CD14-positive monocyte (primary cell): ENCODE data around the gene MS4A14. TPM values are rescaled to one million over a fixed set of nuclear protein-coding genes. Genes with fewer than 3 reads are reported as not detected.
A peak's percentile ranks its signal among the peaks of the same experiment; 100 is the strongest.

ENCODE experiments used
- DNase-seq, 3 donors: peaks; one replicate each; pipeline ENCODE4 v3.0.0-alpha.2; 2011 to 2022
- H2AFZ ChIP-seq: 2 replicates; pipeline ENCODE4 v1.6.0; 2012; ENCODE audit warnings: mild to moderate bottlenecking, low read depth, low read length, inconsistent platforms; ENCODE audit not compliant: insufficient read depth, poor library complexity, severe bottlenecking
- H3K27ac ChIP-seq, 2 donors: 1 replicate in 1 of 2; 2 replicates in 1 of 2; pipeline ENCODE4 v1.5.1; 2012 to 2013; ENCODE audit warnings: low read length in 2 of 2, control low read depth in 1 of 2, inconsistent platforms in 1 of 2, low read depth in 1 of 2, mild to moderate bottlenecking in 1 of 2
- H3K27me3 ChIP-seq, 2 donors: one replicate each; pipeline versions ENCODE4 v1.6.0 to v1.6.1; 2011 to 2013; ENCODE audit warnings: low read length in 2 of 2; ENCODE audit not compliant: control insufficient read depth in 2 of 2, insufficient read depth in 2 of 2
- H3K36me3 ChIP-seq, 2 donors: replicated peaks in 1 of 2; 1 replicate in 1 of 2; 2 replicates in 1 of 2; pipeline versions ENCODE4 v1.5.1 to v1.6.1; 2012 to 2013; ENCODE audit warnings: low read length in 2 of 2, control low read depth in 1 of 2, inconsistent platforms in 1 of 2, mild to moderate bottlenecking in 1 of 2; ENCODE audit not compliant: insufficient read depth in 2 of 2, control insufficient read depth in 1 of 2
- H3K4me1 ChIP-seq, 2 donors: 1 replicate in 1 of 2; 2 replicates in 1 of 2; pipeline versions ENCODE4 v1.5.1 to v1.6.1; 2012 to 2013; ENCODE audit warnings: low read length in 2 of 2, control low read depth in 1 of 2, inconsistent platforms in 1 of 2, mild to moderate bottlenecking in 1 of 2, moderate library complexity in 1 of 2; ENCODE audit not compliant: insufficient read depth in 2 of 2, control insufficient read depth in 1 of 2
- H3K4me2 ChIP-seq: replicated peaks from 2 replicates; pipeline ENCODE3; 2012; ENCODE audit warnings: low read length, moderate library complexity, mild to moderate bottlenecking; ENCODE audit not compliant: poor library complexity, severe bottlenecking; ENCODE audit errors: extremely low read depth
- H3K4me3 ChIP-seq, 3 experiments: fragments of 200-600 bp in 1 of 3; sonication (generic) in 1 of 3; replicated peaks in 1 of 3; 1 replicate in 2 of 3; 2 replicates in 1 of 3; pipeline ENCODE4 v1.5.1; 2011 to 2013; ENCODE audit warnings: low read length in 3 of 3, mild to moderate bottlenecking in 3 of 3, control low read depth in 2 of 3, low read depth in 2 of 3, inconsistent platforms in 1 of 3, moderate library complexity in 1 of 3
- H3K79me2 ChIP-seq: 2 replicates; pipeline ENCODE4 v1.6.0; 2012; ENCODE audit warnings: mild to moderate bottlenecking, control low read depth, inconsistent platforms, low read length, moderate library complexity; ENCODE audit not compliant: insufficient read depth
- H3K9ac ChIP-seq: 2 replicates; pipeline ENCODE4 v1.6.0; 2017; ENCODE audit warnings: low read length, mild to moderate bottlenecking; ENCODE audit not compliant: insufficient read depth, poor library complexity, severe bottlenecking
- H3K9me3 ChIP-seq, 2 donors: replicated peaks in 1 of 2; 1 replicate in 1 of 2; 2 replicates in 1 of 2; pipeline versions ENCODE4 v1.5.1 to v1.6.1; 2012 to 2013; ENCODE audit warnings: low read length in 2 of 2, control low read depth in 1 of 2; ENCODE audit not compliant: control insufficient read depth in 1 of 2, insufficient read depth in 1 of 2
- H4K20me1 ChIP-seq: 2 replicates; pipeline ENCODE4 v1.6.0; 2012; ENCODE audit warnings: mild to moderate bottlenecking, low read length, control low read depth, moderate library complexity; ENCODE audit not compliant: insufficient read depth
- H3K27ac Mint-ChIP-seq, 7 donors: one replicate each; pipeline ENCODE4 v1.8.0; 2020; ENCODE audit warnings: mild to moderate bottlenecking in 7 of 7, mixed read lengths in 7 of 7, moderate library complexity in 6 of 7, inconsistent platforms in 2 of 7
- H3K27me3 Mint-ChIP-seq, 3 donors: one replicate each; pipeline ENCODE4 v1.8.0; 2021 to 2022; ENCODE audit warnings: low read depth in 3 of 3, mild to moderate bottlenecking in 3 of 3, mixed read lengths in 3 of 3, moderate library complexity in 3 of 3, inconsistent platforms in 1 of 3
- H3K36me3 Mint-ChIP-seq, 2 donors: one replicate each; pipeline ENCODE4 v1.8.0; 2020; ENCODE audit warnings: mixed read lengths in 2 of 2, inconsistent platforms in 1 of 2, mild to moderate bottlenecking in 1 of 2
- H3K4me1 Mint-ChIP-seq: one replicate; pipeline ENCODE4 v1.8.0; 2020; ENCODE audit warnings: mild to moderate bottlenecking, mixed read lengths
- H3K4me3 Mint-ChIP-seq, 2 donors: one replicate each; pipeline ENCODE4 v1.8.0; 2020; ENCODE audit warnings: mild to moderate bottlenecking in 2 of 2, mixed read lengths in 2 of 2, moderate library complexity in 1 of 2
- H3K9me3 Mint-ChIP-seq, 7 donors: one replicate each; pipeline ENCODE4 v1.8.0; 2020 to 2022; ENCODE audit warnings: mixed read lengths in 7 of 7, mild to moderate bottlenecking in 6 of 7, moderate library complexity in 6 of 7, inconsistent platforms in 2 of 7
- WGBS: methylation state at CpG from one replicate; pipeline ENCODE4 v1.1.5; 2013; ENCODE audit warnings: missing lambda C conversion rate; ENCODE audit not compliant: insufficient coverage; 5-methylcytosine and 5-hydroxymethylcytosine counted together
- intact Hi-C, 2 donors: fragments of 100-400 bp; cut with micrococcal nuclease; formaldehyde crosslinking; loops; one replicate each; pipeline versions ENCODE4 v1.15.0 to v1.15.1; 2023
- polyA plus RNA-seq, 3 donors: library from polyadenylated mRNA; depleted of rRNA in 1 of 3; unstranded in 2 of 3; stranded (reverse) in 1 of 3; fragments of 300-500 nt in 2 of 3; fragments of >200 nt in 1 of 3; fragmentation: Illumina TruSeq in 2 of 3; gene quantifications; 1 replicate in 2 of 3; 2 replicates in 1 of 3; pipeline ENCODE4 v1.2.3, GENCODE V29; 2012 to 2021
- TF ChIP-seq, protein P1 (sequence below): fragments of 200-600 bp; IDR thresholded peaks from one replicate; pipeline ENCODE4 v1.8.0; 2022; ENCODE audit warnings: antibody characterized with exemption, mild to moderate bottlenecking

The MS4A14 gene
- polyA plus RNA-seq, 3 donors: 3.0 to 30.8 (median 7.5) TPM

- Histone ChIP-seq H3K4me1 (peaks cover 75 to 83% of the 10 kb centered on the region in 2 donors), H3K4me3 (peak overlapping the region in 1 of 3 experiments; percentile 22), H3K27me3 (no peaks in the 10 kb centered on the region), H3K79me2 (peaks cover 7% of the 10 kb centered on the region), H3K27ac (peak overlapping the region; percentile 7 to 96), H3K9ac (no peak overlapping the region), H3K9me3 (no peaks in the 10 kb centered on the region), H3K4me2 (peak overlapping the region; percentile 33), H2AFZ (no peak overlapping the region), H4K20me1 (no peaks in the 10 kb centered on the region), H3K36me3 (peaks cover 30 to 55% of the 10 kb centered on the region in 2 donors)
- Mint-ChIP-seq H3K27me3 (no peaks in the 10 kb centered on the region), H3K27ac (peak overlapping the region; percentile 96 to 98 (median 97)), H3K9me3 (peaks cover 2 to 16% (median 5%) of the 10 kb centered on the region in 7 donors), H3K4me3 (peak overlapping the region in 1 of 2 donors; percentile 35), H3K36me3 (peaks cover 74 to 90% of the 10 kb centered on the region in 2 donors), H3K4me1 (peaks cover 75% of the 10 kb centered on the region)
- intact Hi-C loops: no loop called here
- DNase-seq: peak in 2 of 3 donors; percentile 38 to 55
- TF ChIP-seq, protein P1, sequence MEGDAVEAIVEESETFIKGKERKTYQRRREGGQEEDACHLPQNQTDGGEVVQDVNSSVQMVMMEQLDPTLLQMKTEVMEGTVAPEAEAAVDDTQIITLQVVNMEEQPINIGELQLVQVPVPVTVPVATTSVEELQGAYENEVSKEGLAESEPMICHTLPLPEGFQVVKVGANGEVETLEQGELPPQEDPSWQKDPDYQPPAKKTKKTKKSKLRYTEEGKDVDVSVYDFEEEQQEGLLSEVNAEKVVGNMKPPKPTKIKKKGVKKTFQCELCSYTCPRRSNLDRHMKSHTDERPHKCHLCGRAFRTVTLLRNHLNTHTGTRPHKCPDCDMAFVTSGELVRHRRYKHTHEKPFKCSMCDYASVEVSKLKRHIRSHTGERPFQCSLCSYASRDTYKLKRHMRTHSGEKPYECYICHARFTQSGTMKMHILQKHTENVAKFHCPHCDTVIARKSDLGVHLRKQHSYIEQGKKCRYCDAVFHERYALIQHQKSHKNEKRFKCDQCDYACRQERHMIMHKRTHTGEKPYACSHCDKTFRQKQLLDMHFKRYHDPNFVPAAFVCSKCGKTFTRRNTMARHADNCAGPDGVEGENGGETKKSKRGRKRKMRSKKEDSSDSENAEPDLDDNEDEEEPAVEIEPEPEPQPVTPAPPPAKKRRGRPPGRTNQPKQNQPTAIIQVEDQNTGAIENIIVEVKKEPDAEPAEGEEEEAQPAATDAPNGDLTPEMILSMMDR: no peak
These were observed 5.8 kb upstream of the MS4A14 start for GRCh38 chr11:60390419-60390818.

- peak overlapping the region; percentile 41 for H3K4me2 ChIP-seq
- H3K4me1 ChIP-seq: peaks cover 91 to 97% of the 10 kb centered on the region in 2 donors
- Mint-ChIP-seq H3K9me3 (peaks cover 2 to 14% (median 3%) of the 10 kb centered on the region in 7 donors), H3K27me3 (no peaks in the 10 kb centered on the region), H3K27ac (peak overlapping the region; percentile 76 to 96 (median 89)), H3K4me3 (peak overlapping the region in 1 of 2 donors; percentile 30), H3K36me3 (peaks cover 60 to 76% of the 10 kb centered on the region in 2 donors), H3K4me1 (peaks cover 83% of the 10 kb centered on the region)
- peaks cover 3% of the 10 kb centered on the region for H3K79me2 ChIP-seq
- peak overlapping the region in 1 of 3 experiments; percentile 7 for H3K4me3 ChIP-seq
- no peaks in the 10 kb centered on the region for H3K9me3 ChIP-seq
- H4K20me1 ChIP-seq: no peaks in the 10 kb centered on the region
- DNase-seq: peak in 2 of 3 donors; percentile 20 to 61
- H3K27ac ChIP-seq: peak overlapping the region in 1 of 2 donors; percentile 80
- H3K9ac ChIP-seq: no peak overlapping the region
- peaks cover 11 to 35% of the 10 kb centered on the region in 2 donors for H3K36me3 ChIP-seq
- 0% methylated on average over 1 of the region's 2 CpGs for WGBS
- intact Hi-C loops: no loop called here
- TF ChIP-seq, protein P1: no peak
- H2AFZ ChIP-seq: peak overlapping the region; percentile 1
- H3K27me3 ChIP-seq: no peaks in the 10 kb centered on the region
These were observed 3.9 kb upstream of the MS4A14 start for GRCh38 chr11:60392361-60392760.
